ENCODE measurements around the gene DPY19L1.
A peak's percentile ranks its signal among the peaks of the same experiment; 100 is the strongest.
"Not testable (repeated sequence)": the region's sequence is repeated elsewhere in the genome, so short reads cannot be mapped to it uniquely, and the experiment has no call there.

Gene DPY19L1

GRCh38 chr7:35030848-35031247 lies 6.4 kb downstream of the DPY19L1 start:
- DNase-seq: no peak

GRCh38 chr7:35029311-35029710 lies 8.0 kb downstream of the DPY19L1 start:
- DNase-seq: no peak

GRCh38 chr7:35026150-35026549 lies 11.1 kb downstream of the DPY19L1 start:
- no peak for DNase-seq

GRCh38 chr7:35025369-35025870 lies 11.9 kb downstream of the DPY19L1 start:
- DNase-seq: no peak

- DNase-seq: no peak
Measured at GRCh38 chr7:35024298-35024697, 13.0 kb downstream of the DPY19L1 start.

- DNase-seq: no peak
Measured at GRCh38 chr7:35022725-35023124, 14.6 kb downstream of the DPY19L1 start.

- no peak for DNase-seq
Measured at GRCh38 chr7:35021445-35021844, 15.8 kb downstream of the DPY19L1 start.

GRCh38 chr7:35019801-35020200 lies 17.5 kb downstream of the DPY19L1 start:
- DNase-seq: no peak

GRCh38 chr7:35019179-35019729 lies 18.0 kb downstream of the DPY19L1 start:
- DNase-seq: no peak

GRCh38 chr7:35015346-35015859 lies 21.9 kb downstream of the DPY19L1 start:
- DNase-seq: no peak

GRCh38 chr7:35012160-35012559 lies 25.1 kb downstream of the DPY19L1 start:
- DNase-seq: no peak

GRCh38 chr7:35011085-35011484 lies 26.2 kb downstream of the DPY19L1 start:
- no peak for DNase-seq

GRCh38 chr7:35007768-35008167 lies 29.5 kb downstream of the DPY19L1 start:
- DNase-seq: no peak

GRCh38 chr7:35004531-35005095 lies 32.7 kb downstream of the DPY19L1 start:
- DNase-seq: no peak

- DNase-seq: peak; percentile 8
Measured at GRCh38 chr7:35003679-35004303, 33.5 kb downstream of the DPY19L1 start.

- DNase-seq: not testable (repeated sequence)
Measured at GRCh38 chr7:35003177-35003650, 34.1 kb downstream of the DPY19L1 start.

- not testable (repeated sequence) for DNase-seq
Measured at GRCh38 chr7:34998335-34998734, 39.0 kb downstream of the DPY19L1 start.

GRCh38 chr7:34996423-34997090 lies 40.7 kb downstream of the DPY19L1 start:
- DNase-seq: not testable (repeated sequence)

GRCh38 chr7:34995757-34996156 lies 41.5 kb downstream of the DPY19L1 start:
- DNase-seq: no peak

GRCh38 chr7:34991938-34992840 lies 45.1 kb downstream of the DPY19L1 start:
- DNase-seq: no peak

- not testable (repeated sequence) for DNase-seq
Measured at GRCh38 chr7:34988442-34989125, 48.7 kb downstream of the DPY19L1 start.

GRCh38 chr7:34985155-34985554 lies 52.1 kb downstream of the DPY19L1 start:
- DNase-seq: not testable (repeated sequence)

All from GOT3 (cell line).